ENCODE measurements around the gene LRRC45.

DNA sequence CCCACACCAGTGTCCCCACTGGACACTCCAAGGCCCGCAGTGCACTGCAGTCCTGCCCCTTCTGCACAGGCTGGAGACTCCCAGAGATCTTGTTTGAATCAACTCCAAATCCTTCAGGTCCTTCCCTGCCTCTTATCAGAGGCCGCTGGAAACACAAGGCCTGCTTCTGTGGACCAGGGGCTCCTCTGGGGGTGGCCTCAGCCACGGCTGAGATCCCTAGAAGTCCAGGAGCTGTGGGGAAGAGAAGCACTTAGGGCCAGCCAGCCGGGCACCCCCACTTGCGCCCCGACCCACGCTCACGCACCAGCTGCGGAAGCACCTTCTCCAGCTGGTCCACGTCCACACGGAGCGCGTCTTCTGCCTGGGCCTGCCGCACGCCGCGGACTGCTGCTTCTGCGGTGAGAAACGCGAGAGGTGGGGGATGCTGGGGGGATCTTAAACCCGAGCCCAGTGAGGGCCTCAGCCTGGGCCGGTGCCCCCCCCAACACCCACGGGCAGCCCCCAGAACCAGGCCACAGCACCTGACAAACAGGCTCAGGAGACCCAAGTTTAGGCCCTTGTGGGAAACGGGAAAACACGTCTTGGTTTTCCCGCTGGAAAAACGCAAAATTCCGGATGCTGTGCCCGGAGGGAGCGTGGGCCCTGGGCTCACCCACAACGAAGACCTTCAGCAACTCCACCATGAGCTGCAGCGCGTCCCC is 4.0 kb upstream of the LRRC45 start:
- TF ChIP-seq POLR2A (IDR thresholded peaks at IDR 0.05) (no peak), EP300 (IDR thresholded peaks at IDR 0.05) (no peak)
- TF ChIP-seq, protein P1, sequence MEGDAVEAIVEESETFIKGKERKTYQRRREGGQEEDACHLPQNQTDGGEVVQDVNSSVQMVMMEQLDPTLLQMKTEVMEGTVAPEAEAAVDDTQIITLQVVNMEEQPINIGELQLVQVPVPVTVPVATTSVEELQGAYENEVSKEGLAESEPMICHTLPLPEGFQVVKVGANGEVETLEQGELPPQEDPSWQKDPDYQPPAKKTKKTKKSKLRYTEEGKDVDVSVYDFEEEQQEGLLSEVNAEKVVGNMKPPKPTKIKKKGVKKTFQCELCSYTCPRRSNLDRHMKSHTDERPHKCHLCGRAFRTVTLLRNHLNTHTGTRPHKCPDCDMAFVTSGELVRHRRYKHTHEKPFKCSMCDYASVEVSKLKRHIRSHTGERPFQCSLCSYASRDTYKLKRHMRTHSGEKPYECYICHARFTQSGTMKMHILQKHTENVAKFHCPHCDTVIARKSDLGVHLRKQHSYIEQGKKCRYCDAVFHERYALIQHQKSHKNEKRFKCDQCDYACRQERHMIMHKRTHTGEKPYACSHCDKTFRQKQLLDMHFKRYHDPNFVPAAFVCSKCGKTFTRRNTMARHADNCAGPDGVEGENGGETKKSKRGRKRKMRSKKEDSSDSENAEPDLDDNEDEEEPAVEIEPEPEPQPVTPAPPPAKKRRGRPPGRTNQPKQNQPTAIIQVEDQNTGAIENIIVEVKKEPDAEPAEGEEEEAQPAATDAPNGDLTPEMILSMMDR (IDR thresholded peaks at IDR 0.05): no peak
